Effector memory CD8-positive, alpha-beta T cell (primary cell): ENCODE data around the gene GCLC.
A peak's percentile ranks its signal among the peaks of the same experiment; 100 is the strongest.
"Not testable (repeated sequence)": the region's sequence is repeated elsewhere in the genome, so short reads cannot be mapped to it uniquely, and the experiment has no call there.

ENCODE experiments used
- ATAC-seq: fragments of 150-1000 bp; cut with Tn5 transposase; replicated peaks from 2 replicates; pipeline ENCODE4 v1.10.0; 2021; ENCODE audit warnings: mild to moderate bottlenecking, moderate library complexity
- DNase-seq, 3 experiments: peaks; one replicate each; pipeline ENCODE4 v3.0.0; 2021
- H3K27ac Mint-ChIP-seq, 2 donors: one replicate each; pipeline ENCODE4 v1.8.0; 2022; ENCODE audit warnings: mild to moderate bottlenecking in 2 of 2, mixed read lengths in 2 of 2, moderate library complexity in 2 of 2
- H3K27me3 Mint-ChIP-seq, 2 donors: one replicate each; pipeline ENCODE4 v1.8.0; 2022; ENCODE audit warnings: mixed read lengths in 2 of 2
- H3K36me3 Mint-ChIP-seq: one replicate; pipeline ENCODE4 v1.8.0; 2022; ENCODE audit warnings: mild to moderate bottlenecking, moderate library complexity, mixed read lengths; ENCODE audit not compliant: insufficient read depth
- H3K4me1 Mint-ChIP-seq, 2 donors: one replicate each; pipeline ENCODE4 v1.8.0; 2022; ENCODE audit warnings: low read depth in 2 of 2, mixed read lengths in 2 of 2
- H3K4me3 Mint-ChIP-seq, 2 donors: one replicate each; pipeline ENCODE4 v1.8.0; 2022; ENCODE audit warnings: mild to moderate bottlenecking in 2 of 2, mixed read lengths in 2 of 2, moderate library complexity in 2 of 2
- H3K9me3 Mint-ChIP-seq, 2 donors: one replicate each; pipeline ENCODE4 v1.8.0; 2022; ENCODE audit warnings: mixed read lengths in 2 of 2

The GCLC gene

GRCh38 chr6:53484476-53485280 is 60.2 kb downstream of the GCLC start:
- peaks cover 44 to 46% of the 10 kb centered on the region in 2 donors for H3K27me3 Mint-ChIP-seq
- H3K27ac Mint-ChIP-seq = no peak overlapping the region
- H3K36me3 Mint-ChIP-seq = no peaks in the 10 kb centered on the region
- H3K4me3 Mint-ChIP-seq = no peak overlapping the region
- peaks cover 0 to 9% of the 10 kb centered on the region in 2 donors for H3K4me1 Mint-ChIP-seq
- peak; percentile 74 to 80 (median 79) for DNase-seq
- no peaks in the 10 kb centered on the region for H3K9me3 Mint-ChIP-seq
- peak; percentile 83 for ATAC-seq

GRCh38 chr6:53483423-53484353 is 61.2 kb downstream of the GCLC start:
- Mint-ChIP-seq H3K9me3 (no peaks in the 10 kb centered on the region), H3K4me3 (no peak overlapping the region), H3K27ac (no peak overlapping the region), H3K27me3 (peaks cover 40 to 43% of the 10 kb centered on the region in 2 donors), H3K36me3 (no peaks in the 10 kb centered on the region), H3K4me1 (peaks cover 0 to 9% of the 10 kb centered on the region in 2 donors)
- DNase-seq (no peak), ATAC-seq (no peak)

GRCh38 chr6:53481323-53481722 is 63.6 kb downstream of the GCLC start:
- no peaks in the 10 kb centered on the region for H3K36me3 Mint-ChIP-seq
- peaks cover 16 to 23% of the 10 kb centered on the region in 2 donors for H3K27me3 Mint-ChIP-seq
- peaks cover 0 to 9% of the 10 kb centered on the region in 2 donors for H3K4me1 Mint-ChIP-seq

GRCh38 chr6:53480774-53481173 is 64.1 kb downstream of the GCLC start:
- Mint-ChIP-seq H3K27ac (peak overlapping the region in 1 of 2 donors; percentile 49), H3K27me3 (peaks cover 11 to 17% of the 10 kb centered on the region in 2 donors), H3K4me3 (peak overlapping the region in 1 of 2 donors; percentile 36)
- not testable (repeated sequence) for H3K4me1 Mint-ChIP-seq, ATAC-seq, H3K36me3 Mint-ChIP-seq, H3K9me3 Mint-ChIP-seq, DNase-seq

More at GRCh38 chr6:53481323-53481722, 63.6 kb downstream of the GCLC start:
- DNase-seq = no peak
- H3K9me3 Mint-ChIP-seq = no peaks in the 10 kb centered on the region
- no peak for ATAC-seq
- peak overlapping the region in 1 of 2 donors; percentile 49 for H3K27ac Mint-ChIP-seq
- H3K4me3 Mint-ChIP-seq = peak overlapping the region in 1 of 2 donors; percentile 36

GRCh38 chr6:53479871-53480270 is 65.0 kb downstream of the GCLC start:
- Mint-ChIP-seq H3K9me3 (no peaks in the 10 kb centered on the region), H3K36me3 (no peaks in the 10 kb centered on the region), H3K4me3 (no peak overlapping the region), H3K27me3 (peaks cover 2 to 9% of the 10 kb centered on the region in 2 donors), H3K4me1 (peaks cover 0 to 9% of the 10 kb centered on the region in 2 donors), H3K27ac (no peak overlapping the region)
- ATAC-seq = no peak
- DNase-seq = no peak

- H3K27me3 Mint-ChIP-seq = no peaks in the 10 kb centered on the region
- no peaks in the 10 kb centered on the region for H3K36me3 Mint-ChIP-seq
- no peak overlapping the region for H3K27ac Mint-ChIP-seq
- no peak overlapping the region for H3K4me3 Mint-ChIP-seq
- H3K9me3 Mint-ChIP-seq = no peaks in the 10 kb centered on the region
- ATAC-seq = no peak
- no peak for DNase-seq
- peaks cover 0 to 9% of the 10 kb centered on the region in 2 donors for H3K4me1 Mint-ChIP-seq
Observed at GRCh38 chr6:53476964-53477363, 67.9 kb downstream of the GCLC start.

- no peak overlapping the region for H3K4me3 Mint-ChIP-seq
- H3K9me3 Mint-ChIP-seq = no peaks in the 10 kb centered on the region
- DNase-seq = no peak
- no peaks in the 10 kb centered on the region for H3K36me3 Mint-ChIP-seq
- H3K27me3 Mint-ChIP-seq = no peaks in the 10 kb centered on the region
- no peak for ATAC-seq
- H3K4me1 Mint-ChIP-seq = no peaks in the 10 kb centered on the region
- H3K27ac Mint-ChIP-seq = no peak overlapping the region
Observed at GRCh38 chr6:53474010-53474409, 70.9 kb downstream of the GCLC start.

GRCh38 chr6:53469163-53469562 is 75.7 kb downstream of the GCLC start:
- H3K27me3 Mint-ChIP-seq = no peaks in the 10 kb centered on the region
- no peak for ATAC-seq
- no peaks in the 10 kb centered on the region for H3K36me3 Mint-ChIP-seq
- DNase-seq = no peak
- no peaks in the 10 kb centered on the region for H3K9me3 Mint-ChIP-seq
- H3K4me3 Mint-ChIP-seq = no peak overlapping the region
- no peaks in the 10 kb centered on the region for H3K4me1 Mint-ChIP-seq
- no peak overlapping the region for H3K27ac Mint-ChIP-seq

GRCh38 chr6:53466257-53466656 is 78.6 kb downstream of the GCLC start:
- ATAC-seq = no peak
- Mint-ChIP-seq H3K36me3 (no peaks in the 10 kb centered on the region), H3K27ac (no peak overlapping the region)

GRCh38 chr6:53465732-53466131 is 79.2 kb downstream of the GCLC start:
- Mint-ChIP-seq H3K9me3 (no peaks in the 10 kb centered on the region), H3K27ac (no peak overlapping the region), H3K4me1 (no peaks in the 10 kb centered on the region), H3K36me3 (no peaks in the 10 kb centered on the region), H3K27me3 (no peaks in the 10 kb centered on the region), H3K4me3 (no peak overlapping the region)
- no peak for ATAC-seq
- DNase-seq = no peak

More at GRCh38 chr6:53466257-53466656, 78.6 kb downstream of the GCLC start:
- no peaks in the 10 kb centered on the region for H3K9me3 Mint-ChIP-seq
- H3K4me1 Mint-ChIP-seq = no peaks in the 10 kb centered on the region
- H3K4me3 Mint-ChIP-seq = no peak overlapping the region
- no peak for DNase-seq
- no peaks in the 10 kb centered on the region for H3K27me3 Mint-ChIP-seq

GRCh38 chr6:53464927-53465460 is 79.9 kb downstream of the GCLC start:
- no peak overlapping the region for H3K27ac Mint-ChIP-seq
- no peak overlapping the region for H3K4me3 Mint-ChIP-seq
- DNase-seq (no peak), ATAC-seq (no peak)
- no peaks in the 10 kb centered on the region for H3K4me1 Mint-ChIP-seq
- no peaks in the 10 kb centered on the region for H3K27me3 Mint-ChIP-seq
- no peaks in the 10 kb centered on the region for H3K36me3 Mint-ChIP-seq
- no peaks in the 10 kb centered on the region for H3K9me3 Mint-ChIP-seq

GRCh38 chr6:53464483-53464882 is 80.4 kb downstream of the GCLC start:
- no peaks in the 10 kb centered on the region for H3K27me3 Mint-ChIP-seq
- H3K36me3 Mint-ChIP-seq = no peaks in the 10 kb centered on the region
- H3K27ac Mint-ChIP-seq = no peak overlapping the region
- DNase-seq (no peak), ATAC-seq (no peak)
- H3K4me3 Mint-ChIP-seq = no peak overlapping the region
- H3K4me1 Mint-ChIP-seq = no peaks in the 10 kb centered on the region
- no peaks in the 10 kb centered on the region for H3K9me3 Mint-ChIP-seq

- H3K27ac Mint-ChIP-seq = no peak overlapping the region
- H3K4me1 Mint-ChIP-seq = no peaks in the 10 kb centered on the region
- H3K36me3 Mint-ChIP-seq = no peaks in the 10 kb centered on the region
- H3K27me3 Mint-ChIP-seq = no peaks in the 10 kb centered on the region
- no peaks in the 10 kb centered on the region for H3K9me3 Mint-ChIP-seq
- H3K4me3 Mint-ChIP-seq = no peak overlapping the region
- DNase-seq (no peak), ATAC-seq (no peak)
Observed at GRCh38 chr6:53461696-53462095, 83.2 kb downstream of the GCLC start.
